ENCODE measurements around the gene LMO2. TPM values are rescaled to one million over a fixed set of nuclear protein-coding genes. Genes with fewer than 3 reads are reported as not detected.
A peak's percentile ranks its signal among the peaks of the same experiment; 100 is the strongest.

The LMO2 gene
- total RNA-seq, 1 donor from 2014 or later = 10.8 TPM

GRCh38 chr11:33889821-33890378 is 2.0 kb downstream of the LMO2 start:
- no peak for DNase-seq (ENCODE audit: low spot score)

GRCh38 chr11:33889296-33889695 is 2.6 kb downstream of the LMO2 start:
- no peak for DNase-seq (ENCODE audit: low spot score)

- DNase-seq (ENCODE audit: low spot score) = no peak
These were observed 4.0 kb downstream of the LMO2 start for GRCh38 chr11:33887886-33888285.

- DNase-seq (ENCODE audit: low spot score) = no peak
These were observed 6.4 kb downstream of the LMO2 start for GRCh38 chr11:33885338-33886005.

- no peak for DNase-seq (ENCODE audit: low spot score)
These were observed 7.3 kb downstream of the LMO2 start for GRCh38 chr11:33884601-33885000.

GRCh38 chr11:33884035-33884434 is 7.8 kb downstream of the LMO2 start:
- DNase-seq (ENCODE audit: low spot score) = no peak

GRCh38 chr11:33881651-33882503 is 10.0 kb downstream of the LMO2 start:
- DNase-seq (ENCODE audit: low spot score) = no peak

- no peak for DNase-seq (ENCODE audit: low spot score)
These were observed 10.9 kb downstream of the LMO2 start for GRCh38 chr11:33880979-33881378.

GRCh38 chr11:33879375-33879774 is 12.5 kb downstream of the LMO2 start:
- DNase-seq (ENCODE audit: low spot score) = no peak

GRCh38 chr11:33877038-33877437 is 14.8 kb downstream of the LMO2 start:
- DNase-seq (ENCODE audit: low spot score) = no peak

GRCh38 chr11:33875621-33876294 is 16.1 kb downstream of the LMO2 start:
- no peak for DNase-seq (ENCODE audit: low spot score)

GRCh38 chr11:33874910-33875490 is 16.9 kb downstream of the LMO2 start:
- DNase-seq (ENCODE audit: low spot score) = no peak

- no peak for DNase-seq (ENCODE audit: low spot score)
These were observed 17.4 kb downstream of the LMO2 start for GRCh38 chr11:33874433-33874832.

GRCh38 chr11:33869481-33870422 is 22.1 kb downstream of the LMO2 start:
- DNase-seq (ENCODE audit: low spot score) = peak; percentile 65

GRCh38 chr11:33868647-33869461 is 23.0 kb downstream of the LMO2 start:
- no peak for DNase-seq (ENCODE audit: low spot score)

GRCh38 chr11:33867996-33868646 is 23.8 kb downstream of the LMO2 start:
- no peak for DNase-seq (ENCODE audit: low spot score)

GRCh38 chr11:33867561-33867960 is 24.3 kb downstream of the LMO2 start:
- no peak for DNase-seq (ENCODE audit: low spot score)

- no peak for DNase-seq (ENCODE audit: low spot score)
These were observed 24.9 kb downstream of the LMO2 start for GRCh38 chr11:33866936-33867335.

GRCh38 chr11:33864479-33864878 is 27.4 kb downstream of the LMO2 start:
- no peak for DNase-seq (ENCODE audit: low spot score)
